ENCODE measurements around the gene OR2A12.
"Not testable (repeated sequence)": the region's sequence is repeated elsewhere in the genome, so short reads cannot be mapped to it uniquely, and the experiment has no call there.

Gene OR2A12

DNA sequence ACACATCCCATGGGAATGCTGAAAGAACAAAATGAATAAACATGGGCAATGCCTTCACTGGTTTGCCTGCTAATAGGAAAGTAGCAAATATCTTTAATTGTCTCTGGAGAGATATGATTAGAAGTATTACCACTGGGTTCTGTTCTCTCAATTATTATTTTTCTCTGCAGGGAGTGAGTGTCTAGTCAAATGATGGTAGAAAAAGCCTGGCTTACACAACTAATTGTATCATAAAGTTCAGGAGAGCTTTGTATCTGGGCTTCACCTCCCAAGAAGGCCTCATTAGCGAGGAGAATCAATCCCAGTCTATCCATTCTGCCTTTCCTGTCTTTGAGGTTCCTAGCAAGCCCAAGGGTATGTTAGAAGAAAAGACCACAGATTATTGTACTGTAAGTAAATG is 36.8 kb downstream of the OR2A12 start, which contains the start of gene OR2A14:
Gene OR2A14, plus strand, starts transcription at position 301 of the 400 bp plus-strand sequence. CDS start 5,937 bp downstream, outside the sequence.
- DNase-seq (ENCODE audit: low read depth), result no peak

DNA sequence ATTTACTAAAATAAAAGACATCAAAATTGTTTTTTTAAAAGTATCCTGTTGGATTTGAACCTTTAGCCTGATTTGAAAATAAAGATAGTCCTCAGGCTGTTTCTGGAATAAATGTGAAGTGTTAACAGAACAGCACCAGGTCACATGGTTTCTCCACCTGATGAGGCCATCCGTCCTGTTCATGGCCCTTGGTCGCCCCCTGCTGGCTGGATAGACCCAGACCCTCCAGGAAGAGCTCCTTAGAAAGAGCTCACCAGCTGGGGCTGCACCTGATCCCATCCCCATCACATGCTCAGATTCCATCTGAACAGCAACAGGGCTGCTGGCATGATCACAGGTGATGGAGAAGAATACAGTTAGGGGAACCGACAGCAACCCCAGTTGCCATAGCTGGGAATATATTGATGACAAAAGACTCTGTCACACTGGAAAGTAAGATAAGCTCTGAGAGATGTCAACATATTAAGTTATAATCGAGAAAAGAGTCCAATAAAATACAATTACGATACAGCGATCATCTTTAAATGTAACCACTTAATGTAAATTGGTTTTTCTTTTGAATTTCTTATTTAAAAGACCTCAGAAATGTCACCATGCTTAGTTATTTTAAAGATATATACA is 41.7 kb downstream of the OR2A12 start:
- peak; percentile 50 for DNase-seq (ENCODE audit: low read depth)

DNA sequence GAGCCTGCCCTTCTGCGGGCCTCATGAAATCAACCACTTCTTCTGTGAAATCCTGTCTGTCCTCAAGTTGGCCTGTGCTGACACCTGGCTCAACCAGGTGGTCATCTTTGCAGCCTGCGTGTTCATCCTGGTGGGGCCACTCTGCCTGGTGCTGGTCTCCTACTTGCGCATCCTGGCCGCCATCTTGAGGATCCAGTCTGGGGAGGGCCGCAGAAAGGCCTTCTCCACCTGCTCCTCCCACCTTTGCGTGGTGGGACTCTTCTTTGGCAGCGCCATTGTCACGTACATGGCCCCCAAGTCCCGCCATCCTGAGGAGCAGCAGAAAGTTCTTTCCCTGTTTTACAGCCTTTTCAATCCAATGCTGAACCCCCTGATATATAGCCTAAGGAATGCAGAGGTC is 43.5 kb downstream of the OR2A12 start:
- DNase-seq (ENCODE audit: low read depth), result not testable (repeated sequence)

DNA sequence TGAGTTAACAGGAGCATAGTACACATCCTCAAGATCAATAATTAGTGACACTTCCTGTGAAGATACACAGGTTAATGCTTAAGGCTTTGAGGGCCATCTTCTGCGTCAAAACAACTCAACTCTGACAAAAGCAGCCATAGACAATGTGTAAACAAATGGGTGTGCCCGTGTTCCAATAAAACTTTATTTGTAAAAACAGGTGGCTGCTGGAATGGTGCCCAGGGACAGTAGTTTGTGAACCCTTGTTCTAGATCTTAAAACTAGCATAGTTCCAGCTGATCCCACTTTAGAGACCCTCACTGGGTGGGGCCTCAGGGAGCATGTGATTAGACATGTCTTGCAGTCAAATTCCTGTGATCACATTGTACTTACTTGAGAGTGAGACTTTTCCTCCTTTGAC is 44.7 kb downstream of the OR2A12 start:
- DNase-seq (ENCODE audit: low read depth), result no peak

DNA sequence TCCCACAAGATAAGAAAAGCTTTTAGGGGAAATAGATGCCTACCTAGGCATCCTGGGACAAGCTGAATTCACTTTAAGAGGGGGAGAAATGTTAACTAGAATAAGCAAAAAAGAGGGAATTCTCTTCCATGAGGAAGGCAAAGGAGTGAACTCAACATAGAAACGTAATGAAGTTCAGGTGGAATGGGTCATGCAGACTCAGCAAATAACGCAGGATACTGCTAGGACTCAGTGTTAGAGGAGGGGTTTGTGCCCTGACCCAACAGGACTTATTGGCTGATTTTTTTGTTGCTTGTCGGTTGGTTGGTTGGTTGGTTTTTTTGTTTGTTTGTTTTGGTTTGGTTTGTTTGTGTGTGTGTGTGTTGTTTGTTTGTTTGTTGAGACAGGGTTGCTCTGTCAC is 46.2 kb downstream of the OR2A12 start:
- no peak for DNase-seq (ENCODE audit: low read depth)

DNA sequence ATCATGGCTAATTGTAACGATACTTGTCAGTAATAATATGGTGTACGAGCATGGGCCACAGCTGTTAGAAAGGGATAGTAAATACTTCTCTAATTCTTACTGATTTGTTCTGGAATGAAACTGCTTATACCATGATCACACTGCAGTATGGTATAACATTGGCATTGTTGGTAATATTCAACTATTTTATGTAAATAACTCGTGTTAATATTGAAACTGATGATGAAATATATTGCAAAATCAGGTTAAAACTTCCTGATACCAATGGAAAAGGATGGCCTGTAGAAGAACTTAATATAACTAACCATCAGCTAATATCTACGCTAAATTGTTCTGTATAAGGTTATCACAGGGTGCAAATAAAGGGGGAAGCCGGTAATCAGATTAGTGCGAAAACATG is 47.2 kb downstream of the OR2A12 start:
- no peak for DNase-seq (ENCODE audit: low read depth)

DNA sequence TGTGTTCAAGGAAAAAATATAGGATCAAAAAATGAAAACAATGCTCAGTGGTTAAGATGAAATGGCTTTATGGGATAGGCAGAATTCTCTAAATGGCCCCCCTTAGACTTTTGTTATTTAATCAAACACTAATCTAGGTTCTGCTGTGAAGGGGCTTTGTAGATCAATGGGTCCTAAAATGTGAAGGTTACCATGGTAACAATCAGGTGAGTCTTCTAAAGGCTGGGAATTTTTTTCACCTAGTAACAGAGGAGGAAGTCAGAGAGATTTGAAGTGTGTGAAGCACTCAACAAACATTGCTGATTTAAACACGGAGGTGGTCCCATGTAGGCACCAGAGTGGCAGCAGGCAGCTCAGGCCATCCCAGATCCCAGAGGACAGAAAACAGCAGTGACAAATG is 48.0 kb downstream of the OR2A12 start:
- no peak for DNase-seq (ENCODE audit: low read depth)

DNA sequence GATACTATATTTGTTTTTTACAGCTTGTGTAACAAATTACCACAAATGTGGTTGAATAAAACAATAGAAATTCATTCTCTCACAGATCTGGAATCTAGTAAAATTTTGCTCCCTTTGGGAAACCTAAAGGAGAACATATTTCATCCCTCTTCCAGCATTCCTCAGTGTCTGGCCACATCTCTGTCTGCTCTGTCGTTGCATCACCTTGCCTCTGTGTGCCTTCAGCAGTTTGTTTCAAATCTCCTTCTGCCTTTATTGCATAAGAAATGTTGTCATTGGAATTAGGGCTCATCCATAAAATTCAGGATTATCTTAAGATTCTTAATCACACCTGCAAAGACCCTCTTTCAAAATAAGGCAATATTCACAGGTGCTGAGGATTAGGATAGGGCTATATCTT is 51.4 kb downstream of the OR2A12 start:
- DNase-seq (ENCODE audit: low read depth), result no peak

DNA sequence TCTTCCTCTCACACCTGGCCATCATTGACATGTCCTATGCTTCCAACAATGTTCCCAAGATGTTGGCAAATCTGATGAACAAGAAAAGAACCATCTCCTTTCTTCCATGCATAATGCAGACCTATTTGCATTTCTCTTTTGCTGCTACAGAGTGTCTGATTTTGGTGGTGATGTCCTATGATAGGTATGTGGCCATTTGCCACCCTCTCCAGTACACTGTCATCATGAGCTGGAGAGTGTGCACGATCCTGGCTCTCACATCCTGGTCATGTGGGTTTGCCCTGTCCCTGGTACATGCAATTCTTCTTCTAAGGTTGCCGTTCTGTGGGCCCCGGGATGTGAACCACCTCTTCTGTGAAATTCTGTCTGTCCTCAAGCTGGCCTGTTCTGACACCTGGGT is 56.1 kb downstream of the OR2A12 start:
- DNase-seq (ENCODE audit: low read depth), result no peak

DNA sequence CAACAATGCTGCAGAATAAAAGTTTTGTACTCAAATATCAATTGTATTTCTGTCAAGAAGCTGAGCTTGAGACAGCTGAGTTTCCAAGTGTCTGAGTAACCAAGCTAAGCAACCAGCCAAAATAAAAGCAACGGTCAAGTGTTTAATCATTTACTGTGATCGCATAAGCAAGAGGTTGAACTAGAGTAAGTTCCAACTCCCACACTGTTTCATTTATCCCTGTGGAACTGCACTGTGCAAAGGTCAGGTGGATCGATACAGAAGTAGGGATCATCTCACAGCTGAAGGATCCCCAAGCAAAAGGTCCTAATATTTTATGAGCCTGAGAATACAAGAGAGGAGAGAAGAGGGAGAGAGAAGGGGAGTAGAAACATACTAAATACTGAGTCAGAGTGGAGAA is 58.3 kb downstream of the OR2A12 start:
- DNase-seq (ENCODE audit: low read depth), result no peak

DNA sequence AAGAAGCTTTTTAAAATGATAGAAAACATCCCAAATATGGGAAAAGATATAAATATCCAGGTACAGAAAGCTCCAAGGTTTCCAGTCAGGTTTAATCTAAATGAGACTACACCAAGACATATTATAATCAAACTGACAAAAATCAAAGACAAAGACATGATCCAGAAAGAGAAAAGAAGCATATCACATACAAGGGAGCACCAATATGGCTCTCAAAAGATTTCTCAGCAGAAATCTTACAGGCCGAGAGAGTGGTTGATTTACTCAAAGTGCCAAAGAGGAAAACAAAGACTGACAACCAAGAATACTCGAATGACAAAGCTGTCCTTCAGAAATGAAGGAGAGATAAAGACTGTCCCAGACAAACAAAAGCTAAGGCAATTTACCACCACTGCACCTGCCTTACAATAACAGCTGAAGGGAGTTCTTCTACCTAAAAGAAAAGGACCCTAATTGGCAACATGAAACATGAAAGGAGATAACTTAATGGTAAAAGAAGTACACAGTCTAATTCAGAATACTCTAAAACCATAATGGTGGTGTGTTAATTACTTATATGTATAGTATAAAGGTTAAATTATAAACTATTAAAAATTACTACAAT is 62.2 kb downstream of the OR2A12 start:
- DNase-seq (ENCODE audit: low read depth), result no peak

Measured in fibroblast of gingiva (primary cell).